ENCODE results near the gene NUP88. TPM values are rescaled to one million over a fixed set of nuclear protein-coding genes. Genes with fewer than 3 reads are reported as not detected.

Gene NUP88
- total RNA-seq (10 to 100 TPM; 36.5 to 77.7 (median 42.3) TPM), polyA plus RNA-seq (10 to 100 TPM; 31.7 to 43.5 TPM)
- long read RNA-seq, donor 1, transcript NUP88-207 (17 exons, 2,916 nt): major isoform, 35 of 95 reads
- long read RNA-seq, donor 1, partial matches to known transcripts: 35 of 95 reads
- long read RNA-seq, donor 1, other reads (novel, unspliced or antisense): 18 of 95 reads
- long read RNA-seq, donor 2, transcript NUP88-207 (17 exons, 2,916 nt): major isoform, 6 of 51 reads
- long read RNA-seq, donor 2, partial matches to known transcripts: 38 of 51 reads
- long read RNA-seq, donor 2, other reads (novel, unspliced or antisense): 0 of 51 reads
- long read RNA-seq, donor 3, transcript NUP88-207 (17 exons, 2,916 nt): major isoform, 25 of 32 reads
- long read RNA-seq, donor 3, partial matches to known transcripts: 0 of 32 reads
- long read RNA-seq, donor 3, other reads (novel, unspliced or antisense): 6 of 32 reads

GRCh38 chr17:5419356-5419958 is at the start of gene NUP88:
Gene NUP88, minus strand, starts transcription at chr17:5419662. Its CDS starts 12 bp downstream, at chr17:5419650.
- H3K9me3 ChIP-seq: no peaks in the 10 kb centered on the region
- no peaks in the 10 kb centered on the region for H3K36me3 ChIP-seq
- H3K4me3 ChIP-seq: peak within 1 kb of the TSS; percentile 43
- 0 to 1% (median 1%) methylated on average over 45 to 49 of the region's 49 CpGs for WGBS, 3 donors
- no peaks in the 10 kb centered on the region for H3K27me3 ChIP-seq
- TF ChIP-seq POLR2A (IDR thresholded peaks at IDR 0.05) (peak; percentile 62), EP300 (IDR thresholded peaks at IDR 0.05) (no peak)
- peak; percentile 95 to 97 (median 95) for DNase-seq
- intact Hi-C loops (cut with DNase I): no loop called here
- peaks cover 6% of the 10 kb centered on the region for H3K4me1 ChIP-seq (ENCODE audit: insufficient read depth)
- peak within 1 kb of the TSS; percentile 11 to 81 for H3K27ac ChIP-seq

- Histone ChIP-seq H3K36me3 (no peaks in the 10 kb centered on the region), H3K9me3 (no peaks in the 10 kb centered on the region), H3K27ac (no peak overlapping the region), H3K4me3 (peak overlapping the region; percentile 77), H3K27me3 (no peaks in the 10 kb centered on the region), H3K4me1 (ENCODE audit: insufficient read depth) (no peaks in the 10 kb centered on the region)
- TF ChIP-seq EP300 (IDR thresholded peaks at IDR 0.05): no peak
- TF ChIP-seq, protein P1, sequence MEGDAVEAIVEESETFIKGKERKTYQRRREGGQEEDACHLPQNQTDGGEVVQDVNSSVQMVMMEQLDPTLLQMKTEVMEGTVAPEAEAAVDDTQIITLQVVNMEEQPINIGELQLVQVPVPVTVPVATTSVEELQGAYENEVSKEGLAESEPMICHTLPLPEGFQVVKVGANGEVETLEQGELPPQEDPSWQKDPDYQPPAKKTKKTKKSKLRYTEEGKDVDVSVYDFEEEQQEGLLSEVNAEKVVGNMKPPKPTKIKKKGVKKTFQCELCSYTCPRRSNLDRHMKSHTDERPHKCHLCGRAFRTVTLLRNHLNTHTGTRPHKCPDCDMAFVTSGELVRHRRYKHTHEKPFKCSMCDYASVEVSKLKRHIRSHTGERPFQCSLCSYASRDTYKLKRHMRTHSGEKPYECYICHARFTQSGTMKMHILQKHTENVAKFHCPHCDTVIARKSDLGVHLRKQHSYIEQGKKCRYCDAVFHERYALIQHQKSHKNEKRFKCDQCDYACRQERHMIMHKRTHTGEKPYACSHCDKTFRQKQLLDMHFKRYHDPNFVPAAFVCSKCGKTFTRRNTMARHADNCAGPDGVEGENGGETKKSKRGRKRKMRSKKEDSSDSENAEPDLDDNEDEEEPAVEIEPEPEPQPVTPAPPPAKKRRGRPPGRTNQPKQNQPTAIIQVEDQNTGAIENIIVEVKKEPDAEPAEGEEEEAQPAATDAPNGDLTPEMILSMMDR (IDR thresholded peaks at IDR 0.05): no peak
- WGBS, 3 donors: 0 to 1% (median 0%) methylated on average over 17 of the region's 17 CpGs
- intact Hi-C loops (cut with DNase I): no loop called here
- DNase-seq: no peak
Measured at GRCh38 chr17:5468075-5468473, 48.6 kb upstream of the NUP88 start.

DNA sequence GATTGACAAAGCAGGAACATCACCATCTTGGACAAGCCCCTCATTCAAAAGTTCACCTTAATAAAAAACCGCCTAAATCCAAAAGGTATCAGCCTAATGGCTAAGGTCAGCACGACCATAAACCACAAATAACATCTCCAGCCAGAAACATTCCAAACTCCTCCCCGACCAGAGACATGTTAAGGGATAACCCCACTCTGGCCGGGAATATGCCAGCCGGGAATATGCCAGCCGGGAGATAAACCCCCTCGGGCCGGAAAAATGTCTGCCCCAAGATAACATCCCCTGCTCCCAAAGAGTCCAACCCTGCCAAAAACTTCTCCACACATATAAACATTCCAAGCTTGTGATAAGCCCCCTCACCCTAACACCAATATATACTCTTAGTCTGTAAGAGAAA is 48.0 kb upstream of the NUP88 start:
- no peaks in the 10 kb centered on the region for H3K4me1 ChIP-seq (ENCODE audit: insufficient read depth)
- H3K9me3 ChIP-seq: no peaks in the 10 kb centered on the region
- TF ChIP-seq EP300 (IDR thresholded peaks at IDR 0.05) (no peak), POLR2A (IDR thresholded peaks at IDR 0.05) (no peak)
- TF ChIP-seq, protein P1 (IDR thresholded peaks at IDR 0.05): no peak
- no peaks in the 10 kb centered on the region for H3K36me3 ChIP-seq
- 0 to 2% (median 1%) methylated on average over 8 of the region's 8 CpGs for WGBS, 3 donors
- no peak overlapping the region for H3K27ac ChIP-seq
- no peak for DNase-seq
- H3K4me3 ChIP-seq: peak overlapping the region; percentile 77
- no peaks in the 10 kb centered on the region for H3K27me3 ChIP-seq
- intact Hi-C loops (cut with DNase I): no loop called here

GRCh38 chr17:5466295-5466694 is 46.8 kb upstream of the NUP88 start:
- no peak for TF ChIP-seq EP300 (IDR thresholded peaks at IDR 0.05)
- no peak for TF ChIP-seq POLR2A (IDR thresholded peaks at IDR 0.05)
- TF ChIP-seq, protein P1 (IDR thresholded peaks at IDR 0.05): no peak
- Histone ChIP-seq H3K4me1 (ENCODE audit: insufficient read depth) (no peaks in the 10 kb centered on the region), H3K9me3 (no peaks in the 10 kb centered on the region), H3K27me3 (no peaks in the 10 kb centered on the region), H3K4me3 (no peak overlapping the region), H3K27ac (no peak overlapping the region), H3K36me3 (no peaks in the 10 kb centered on the region)
- WGBS, 3 donors: 85 to 93% (median 93%) methylated on average over 4 of the region's 4 CpGs
- intact Hi-C loops (cut with DNase I): no loop called here
- DNase-seq: no peak

All from ovary (tissue), 10 donors.